ENCODE data around the gene MARK4.

MARK4 gene

DNA sequence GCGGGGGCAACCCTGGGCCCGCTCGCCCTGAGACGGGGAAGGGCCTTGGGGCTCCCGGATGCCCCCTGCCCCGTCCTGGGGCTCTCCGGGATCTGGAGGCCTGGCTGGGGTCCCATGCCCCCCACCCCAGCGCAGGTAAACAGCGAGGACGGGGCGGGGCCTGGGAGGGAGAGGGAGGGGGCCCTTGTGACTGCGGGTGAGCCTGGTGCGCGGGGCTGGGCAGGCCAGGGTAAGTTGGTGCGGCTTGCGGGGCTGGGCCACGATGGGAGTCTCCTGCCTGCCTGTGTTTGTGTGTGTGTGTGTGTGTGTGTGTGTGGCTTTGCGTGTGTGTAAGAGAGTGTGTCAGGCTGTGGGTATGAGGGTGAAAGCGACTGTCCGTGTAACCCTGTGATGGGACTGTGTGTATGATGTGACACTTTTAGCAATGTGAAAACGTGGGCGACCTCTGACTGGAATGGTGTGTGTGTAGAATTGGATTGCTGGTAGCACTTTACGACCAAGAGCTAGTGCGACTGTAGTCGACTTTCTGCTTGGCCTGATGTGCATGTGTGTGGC lies 89.9 kb downstream of the MARK4 start:
- DNase-seq (ENCODE audit: low read depth): no peak

- no peak for DNase-seq (ENCODE audit: low read depth)
Observed at GRCh38 chr19:45342911-45343310, 91.8 kb downstream of the MARK4 start.

DNA sequence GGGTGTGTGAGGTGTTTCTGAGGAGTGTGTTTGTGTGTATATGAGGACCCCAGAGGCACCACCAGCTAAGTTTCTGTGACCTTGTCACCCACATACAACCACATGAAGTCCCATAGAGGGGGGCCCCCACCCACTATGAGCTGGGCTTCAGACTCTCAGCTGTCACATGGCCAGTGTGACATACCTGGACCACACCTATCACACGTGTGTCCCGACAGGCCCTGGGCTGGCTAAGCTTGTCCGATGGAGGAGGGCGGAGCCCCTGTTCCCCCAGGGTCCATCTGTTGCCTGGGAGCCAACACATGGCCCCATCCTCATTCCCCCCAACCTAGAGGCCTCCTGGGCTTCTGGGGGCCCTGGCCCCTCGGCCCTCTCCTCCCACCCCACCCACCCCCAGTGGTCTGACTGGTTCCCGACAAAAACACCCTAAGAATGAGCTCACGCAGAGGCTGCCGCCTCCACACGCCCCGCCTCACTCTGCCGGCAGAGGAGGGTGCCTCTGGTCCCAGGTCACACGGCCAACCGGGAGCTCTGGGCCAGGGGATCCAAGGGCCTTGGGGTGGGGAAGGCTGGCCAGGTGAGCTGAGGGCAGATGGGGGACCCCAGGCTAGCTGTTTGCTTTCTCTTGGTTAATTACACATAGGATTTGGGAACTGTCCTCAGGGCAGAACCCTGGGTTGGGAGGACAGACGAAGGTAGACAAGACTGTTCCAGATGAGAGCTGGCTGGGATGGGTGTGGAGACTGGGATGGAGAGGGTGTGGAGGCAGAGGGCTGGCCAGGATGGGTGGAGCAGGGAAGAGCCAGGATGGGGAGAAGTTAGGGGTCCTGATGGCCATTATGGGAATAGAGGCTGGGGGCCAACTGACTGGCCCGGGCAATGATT lies 93.8 kb downstream of the MARK4 start:
- no peak for DNase-seq (ENCODE audit: low read depth)

GRCh38 chr19:45345506-45345860 lies 94.4 kb downstream of the MARK4 start:
- no peak for DNase-seq (ENCODE audit: low read depth)

DNA sequence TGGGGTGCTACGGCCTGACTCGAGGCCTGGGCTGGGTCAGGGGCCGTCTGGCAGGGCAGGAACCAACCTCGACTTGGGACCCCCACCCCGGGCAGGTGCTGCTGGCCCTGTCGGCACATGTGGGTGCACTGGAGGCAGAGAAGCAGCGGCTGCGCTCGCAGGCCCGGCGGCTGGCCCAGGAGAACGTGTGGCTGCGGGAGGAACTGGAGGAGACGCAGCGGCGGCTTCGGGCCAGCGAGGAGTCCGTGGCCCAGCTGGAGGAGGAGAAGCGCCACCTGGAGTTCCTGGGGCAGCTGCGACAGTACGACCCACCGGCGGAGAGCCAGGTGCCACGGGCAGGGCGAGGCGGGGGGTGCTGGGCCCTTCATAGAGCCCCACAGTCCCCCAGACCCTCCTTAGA lies 95.4 kb downstream of the MARK4 start:
- DNase-seq (ENCODE audit: low read depth): no peak

DNA sequence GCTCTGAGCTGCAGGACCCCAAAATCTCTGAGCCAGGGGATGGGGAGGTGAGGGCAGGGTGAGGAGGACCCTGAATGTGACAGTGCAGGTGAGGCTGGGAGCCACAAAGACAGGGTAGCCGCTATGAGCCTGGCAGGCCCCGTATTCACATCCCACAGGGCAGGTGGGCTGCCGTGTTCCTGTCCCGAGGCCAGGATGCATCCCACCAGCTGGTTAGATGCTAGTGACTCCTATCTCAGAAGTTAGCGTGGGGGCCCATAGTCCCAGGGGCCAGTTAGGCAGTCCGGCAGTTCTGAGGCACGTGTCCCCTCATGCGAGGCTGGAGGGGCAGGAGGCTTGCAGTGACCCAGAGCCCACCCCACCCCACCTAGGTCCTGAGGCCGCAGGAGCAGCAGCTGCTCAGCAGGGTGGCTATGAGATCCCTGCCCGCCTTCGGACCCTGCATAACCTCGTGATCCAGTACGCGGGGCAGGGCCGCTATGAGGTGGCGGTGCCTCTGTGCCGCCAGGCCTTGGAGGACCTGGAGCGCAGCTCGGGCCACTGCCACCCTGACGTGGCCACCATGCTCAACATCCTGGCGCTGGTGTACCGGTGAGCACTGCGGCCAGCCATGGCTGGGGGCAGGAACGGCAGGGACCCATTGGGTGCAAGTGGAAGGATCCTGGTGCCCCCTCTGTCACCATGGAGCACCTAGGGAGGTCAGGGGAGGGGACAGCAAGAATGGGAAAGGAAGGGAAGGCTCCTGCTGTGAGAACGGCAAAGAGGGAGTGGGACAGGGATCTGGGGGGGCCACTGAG lies 96.7 kb downstream of the MARK4 start:
- no peak for DNase-seq (ENCODE audit: low read depth)

- no peak for DNase-seq (ENCODE audit: low read depth)
Observed at GRCh38 chr19:45348367-45349125, 97.5 kb downstream of the MARK4 start.

GRCh38 chr19:45349126-45349415 lies 98.0 kb downstream of the MARK4 start:
- no peak for DNase-seq (ENCODE audit: low read depth)

- DNase-seq (ENCODE audit: low read depth): no peak
Observed at GRCh38 chr19:45349430-45349941, 98.4 kb downstream of the MARK4 start.

- no peak for DNase-seq (ENCODE audit: low read depth)
Observed at GRCh38 chr19:45350477-45351058, 99.5 kb downstream of the MARK4 start.

DNA sequence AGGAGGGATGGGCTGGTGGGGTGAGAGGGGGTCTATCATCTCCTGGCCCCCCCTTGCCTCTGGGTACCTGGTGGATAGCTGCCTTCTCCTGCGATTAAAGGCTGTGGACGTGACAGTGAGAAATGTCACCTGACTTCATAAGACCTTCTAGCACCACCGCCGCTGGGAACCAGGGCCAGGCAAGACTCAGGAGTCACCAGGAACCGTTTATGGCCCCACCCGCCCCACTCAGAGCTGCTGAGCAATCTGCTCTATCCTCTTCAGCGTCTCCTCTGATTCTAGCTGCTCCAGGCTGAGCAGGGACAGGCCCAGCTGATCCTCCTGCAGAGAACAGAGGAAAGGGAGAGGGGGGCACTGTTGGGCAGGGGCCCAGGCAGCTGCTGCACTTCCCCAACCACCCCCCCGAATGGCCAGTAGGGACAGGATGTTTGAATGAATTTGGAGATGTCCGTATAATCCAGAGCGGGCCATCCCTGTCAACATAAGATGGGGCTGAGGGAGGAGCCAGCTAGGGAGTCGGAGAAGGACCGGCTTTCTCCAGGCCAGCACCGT lies 100.4 kb downstream of the MARK4 start:
- no peak for DNase-seq (ENCODE audit: low read depth)

- DNase-seq (ENCODE audit: low read depth): no peak
Observed at GRCh38 chr19:45352062-45352461, 101.0 kb downstream of the MARK4 start.

GRCh38 chr19:45352471-45352870 lies 101.4 kb downstream of the MARK4 start:
- no peak for DNase-seq (ENCODE audit: low read depth)

DNA sequence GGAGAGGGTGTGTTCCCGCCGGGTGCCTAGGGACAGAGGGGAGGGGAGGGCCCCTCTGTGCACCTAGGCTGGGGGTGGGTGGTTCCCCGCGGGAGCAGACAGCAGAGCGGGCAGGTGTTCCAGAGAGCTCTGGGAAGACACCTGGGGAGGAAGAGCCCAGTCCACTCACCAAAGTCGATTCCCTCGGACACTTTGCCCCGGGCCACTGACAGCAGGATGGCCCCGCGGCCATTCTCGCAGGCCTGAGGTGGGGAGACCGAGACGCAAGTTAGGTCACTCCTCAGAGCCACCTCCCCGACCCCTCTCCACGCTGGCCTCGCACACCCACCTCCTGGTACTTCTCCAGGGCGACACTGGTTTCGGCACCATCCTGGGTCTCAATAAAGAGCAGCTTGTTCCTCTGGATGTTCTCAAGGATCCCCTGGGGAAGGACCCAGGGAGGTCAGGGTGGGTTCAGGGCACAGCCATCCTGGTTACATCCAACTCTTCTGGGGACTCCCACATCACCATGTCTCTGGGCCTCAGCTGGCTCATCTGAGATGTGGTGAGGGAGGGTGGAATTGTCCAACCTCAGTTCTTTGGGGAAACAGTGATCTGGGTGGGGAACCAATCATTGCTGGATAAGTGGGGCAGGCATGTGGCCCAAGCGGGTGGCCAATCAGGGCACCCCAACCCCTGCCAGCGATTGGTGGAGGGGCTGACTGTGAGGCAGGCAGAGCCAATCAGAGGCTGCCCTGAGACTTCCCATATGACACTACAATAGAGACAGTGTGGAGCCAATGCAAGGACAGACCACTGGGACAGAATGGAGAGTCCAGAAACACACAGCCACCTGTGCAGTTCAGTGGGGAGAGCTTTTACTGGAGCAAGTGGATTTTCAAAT lies 102.1 kb downstream of the MARK4 start:
- no peak for DNase-seq (ENCODE audit: low read depth)

- DNase-seq (ENCODE audit: low read depth): no peak
Observed at GRCh38 chr19:45354241-45354842, 103.3 kb downstream of the MARK4 start.

Data from CMK (cell line).